Kidney glomerular epithelial cell (primary cell): ENCODE measurements around the gene HAUS1.
"Not testable (repeated sequence)": the region's sequence is repeated elsewhere in the genome, so short reads cannot be mapped to it uniquely, and the experiment has no call there.

ENCODE experiments used
- DNase-seq: peaks from one replicate; lab custom pipeline; 2025; lab: John Stamatoyannopoulos, UW

Gene HAUS1

GRCh38 chr18:46104128-46104911, at the start of gene HAUS1:
HAUS1 (plus strand) TSS chr18:46104385; CDS start chr18:46104412, 27 bp downstream.
- DNase-seq, result peak; percentile 81

- DNase-seq, result no peak
These were observed 49.0 kb upstream of the HAUS1 start for GRCh38 chr18:46054956-46055837.

GRCh38 chr18:46055838-46056230, 48.4 kb upstream of the HAUS1 start:
- no peak for DNase-seq

- no peak for DNase-seq
These were observed 43.8 kb upstream of the HAUS1 start for GRCh38 chr18:46060359-46060841.

- no peak for DNase-seq
These were observed 42.8 kb upstream of the HAUS1 start for GRCh38 chr18:46061387-46061786.

GRCh38 chr18:46061796-46062195, 42.4 kb upstream of the HAUS1 start:
- no peak for DNase-seq

- DNase-seq, result no peak
These were observed 41.4 kb upstream of the HAUS1 start for GRCh38 chr18:46062781-46063180.

GRCh38 chr18:46067438-46068007, 36.7 kb upstream of the HAUS1 start:
- DNase-seq, result no peak

- no peak for DNase-seq
These were observed 35.4 kb upstream of the HAUS1 start for GRCh38 chr18:46068763-46069162.

GRCh38 chr18:46069524-46069923, 34.7 kb upstream of the HAUS1 start:
- DNase-seq, result no peak

- no peak for DNase-seq
These were observed 34.0 kb upstream of the HAUS1 start for GRCh38 chr18:46070232-46070631.

GRCh38 chr18:46070815-46071652, 33.2 kb upstream of the HAUS1 start:
- no peak for DNase-seq

- peak; percentile 34 for DNase-seq
These were observed 32.4 kb upstream of the HAUS1 start, which contains the start of gene PSTPIP2 for GRCh38 chr18:46071653-46072375. PSTPIP2 (minus strand) TSS chr18:46072260; CDS start chr18:46072188, 72 bp downstream.

GRCh38 chr18:46072376-46072867, 31.8 kb upstream of the HAUS1 start:
- no peak for DNase-seq

GRCh38 chr18:46072959-46073358, 31.2 kb upstream of the HAUS1 start:
- DNase-seq, result no peak

- peak; percentile 65 for DNase-seq
These were observed 30.5 kb upstream of the HAUS1 start for GRCh38 chr18:46073474-46074331.

- no peak for DNase-seq
These were observed 24.8 kb upstream of the HAUS1 start for GRCh38 chr18:46079336-46079735.

GRCh38 chr18:46080156-46080555, 24.0 kb upstream of the HAUS1 start:
- no peak for DNase-seq

- DNase-seq, result no peak
These were observed 19.8 kb upstream of the HAUS1 start for GRCh38 chr18:46084431-46084830.

- DNase-seq, result not testable (repeated sequence)
These were observed 15.7 kb upstream of the HAUS1 start for GRCh38 chr18:46088501-46088900.
